RWPE2 (cell line): Measurements from ENCODE around the gene TTC1.
"Not testable (repeated sequence)": the region's sequence is repeated elsewhere in the genome, so short reads cannot be mapped to it uniquely, and the experiment has no call there.

Experiments used
- ATAC-seq: fragments of 200-7000 bp; cut with Tn5 transposase; 3 replicates; pipeline ENCODE4 v1.9.1; 2021; ENCODE audit warnings: low read depth
- DNase-seq: peaks from one replicate; pipeline ENCODE4 v3.0.0-alpha.2; 2020; ENCODE audit warnings: low spot score
- H3K27ac ChIP-seq: fragments of 450-650 bp; 2 replicates; pipeline ENCODE4 v1.5.1; 2017; ENCODE audit warnings: mild to moderate bottlenecking; ENCODE audit not compliant: poor library complexity, severe bottlenecking
- H3K27me3 ChIP-seq: fragments of 250-450 bp; sonication (Bioruptor Pico); 2 replicates; pipeline ENCODE4 v1.5.1; 2021; ENCODE audit warnings: mild to moderate bottlenecking, moderate library complexity; ENCODE audit not compliant: insufficient read depth, poor library complexity, severe bottlenecking
- H3K36me3 ChIP-seq: fragments of 250-450 bp; sonication (Bioruptor Pico); 2 replicates; pipeline ENCODE4 v1.5.1; 2020; ENCODE audit warnings: low read depth, mild to moderate bottlenecking, moderate library complexity
- H3K4me1 ChIP-seq: fragments of 250-450 bp; sonication (Bioruptor Pico); 2 replicates; pipeline ENCODE4 v1.5.1; 2021; ENCODE audit warnings: mild to moderate bottlenecking, moderate library complexity; ENCODE audit not compliant: insufficient read depth, poor library complexity, severe bottlenecking
- H3K4me3 ChIP-seq: fragments of 250-450 bp; sonication (Bioruptor Pico); 2 replicates; pipeline ENCODE4 v1.5.1; 2021; ENCODE audit warnings: mild to moderate bottlenecking, moderate library complexity; ENCODE audit not compliant: severe bottlenecking
- H3K9me3 ChIP-seq: fragments of 250-450 bp; sonication (Bioruptor Pico); 2 replicates; pipeline ENCODE4 v1.5.1; 2021; ENCODE audit warnings: mild to moderate bottlenecking, moderate library complexity; ENCODE audit not compliant: severe bottlenecking
- TF ChIP-seq, protein P1 (sequence below): fragments of 450-650 bp; IDR thresholded peaks from one replicate; pipeline ENCODE4 v1.5.1; 2017; ENCODE audit warnings: mild to moderate bottlenecking, moderate library complexity; ENCODE audit not compliant: poor library complexity, severe bottlenecking

The TTC1 gene

GRCh38 chr5:160064417-160064810, 55.5 kb downstream of the TTC1 start:
- TF ChIP-seq, protein P1, sequence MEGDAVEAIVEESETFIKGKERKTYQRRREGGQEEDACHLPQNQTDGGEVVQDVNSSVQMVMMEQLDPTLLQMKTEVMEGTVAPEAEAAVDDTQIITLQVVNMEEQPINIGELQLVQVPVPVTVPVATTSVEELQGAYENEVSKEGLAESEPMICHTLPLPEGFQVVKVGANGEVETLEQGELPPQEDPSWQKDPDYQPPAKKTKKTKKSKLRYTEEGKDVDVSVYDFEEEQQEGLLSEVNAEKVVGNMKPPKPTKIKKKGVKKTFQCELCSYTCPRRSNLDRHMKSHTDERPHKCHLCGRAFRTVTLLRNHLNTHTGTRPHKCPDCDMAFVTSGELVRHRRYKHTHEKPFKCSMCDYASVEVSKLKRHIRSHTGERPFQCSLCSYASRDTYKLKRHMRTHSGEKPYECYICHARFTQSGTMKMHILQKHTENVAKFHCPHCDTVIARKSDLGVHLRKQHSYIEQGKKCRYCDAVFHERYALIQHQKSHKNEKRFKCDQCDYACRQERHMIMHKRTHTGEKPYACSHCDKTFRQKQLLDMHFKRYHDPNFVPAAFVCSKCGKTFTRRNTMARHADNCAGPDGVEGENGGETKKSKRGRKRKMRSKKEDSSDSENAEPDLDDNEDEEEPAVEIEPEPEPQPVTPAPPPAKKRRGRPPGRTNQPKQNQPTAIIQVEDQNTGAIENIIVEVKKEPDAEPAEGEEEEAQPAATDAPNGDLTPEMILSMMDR = no peak
- peaks cover 16% of the 10 kb centered on the region for H3K4me1 ChIP-seq
- no peaks in the 10 kb centered on the region for H3K9me3 ChIP-seq
- no peaks in the 10 kb centered on the region for H3K27me3 ChIP-seq
- no peak overlapping the region for H3K4me3 ChIP-seq
- ATAC-seq (peak; percentile 9; the same call in 1 of the 3 replicates), DNase-seq (no peak)
- peak overlapping the region; percentile 45 for H3K27ac ChIP-seq
- H3K36me3 ChIP-seq = peaks cover 26% of the 10 kb centered on the region

DNA sequence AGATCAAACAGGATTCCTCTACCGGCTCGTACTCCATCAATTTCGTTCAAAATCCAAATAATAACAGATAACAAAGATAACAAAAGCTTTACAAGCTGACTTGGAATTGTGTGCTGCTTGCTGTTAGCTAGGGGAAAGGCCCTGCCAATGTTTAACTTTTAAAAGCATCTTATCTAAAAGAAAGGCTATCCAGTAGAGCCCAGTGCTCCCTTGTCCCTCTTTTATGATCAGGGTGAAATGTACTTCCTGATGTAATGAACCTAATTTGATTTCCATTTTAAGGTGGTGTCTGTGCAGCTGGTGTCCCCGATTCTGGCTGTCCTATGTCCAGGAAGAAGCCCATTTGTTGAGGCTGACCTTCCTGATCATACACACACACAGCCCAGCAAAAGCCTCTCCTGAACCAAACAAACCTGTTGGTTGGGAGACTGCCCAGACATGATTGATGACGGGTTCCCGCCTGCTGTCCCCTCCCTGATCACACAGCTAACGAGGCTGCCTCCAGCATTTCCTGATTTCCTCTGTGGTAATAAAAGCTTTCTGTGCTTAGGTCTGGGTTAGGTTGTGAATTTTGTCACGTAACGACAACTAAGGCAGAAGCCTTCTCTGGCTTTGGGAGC, 56.2 kb downstream of the TTC1 start:
- H3K36me3 ChIP-seq = peaks cover 19% of the 10 kb centered on the region
- no peak for DNase-seq
- peak overlapping the region; percentile 45 for H3K27ac ChIP-seq

DNA sequence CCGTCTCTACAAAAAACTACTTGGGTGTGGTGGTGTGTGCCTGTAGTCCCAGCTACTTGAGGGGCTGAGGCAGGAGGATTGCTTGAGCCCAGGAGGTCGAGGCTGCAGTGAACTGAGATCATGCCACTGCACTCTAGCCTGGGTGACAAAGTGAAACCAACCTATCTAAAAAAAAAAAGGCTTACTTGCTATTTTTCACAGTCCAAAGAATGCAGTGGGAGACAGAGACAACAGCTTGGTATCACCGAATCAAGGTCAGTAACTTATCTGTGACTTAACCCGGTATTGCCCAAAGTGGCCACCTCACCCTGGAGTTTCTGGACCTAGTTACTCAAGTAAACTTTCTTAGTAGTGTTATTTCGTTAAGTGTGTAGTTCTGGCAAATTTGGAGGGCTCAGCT, 60.2 kb downstream of the TTC1 start:
- not testable (repeated sequence) for H3K4me3 ChIP-seq, ATAC-seq, H3K9me3 ChIP-seq, H3K27me3 ChIP-seq, DNase-seq, H3K27ac ChIP-seq
- Histone ChIP-seq H3K4me1 (peaks cover 16% of the 10 kb centered on the region), H3K36me3 (peaks cover 16% of the 10 kb centered on the region)

More for the DNA sequence above, 56.2 kb downstream of the TTC1 start:
- ATAC-seq = peak; percentile 83
- TF ChIP-seq, protein P1 = no peak
- Histone ChIP-seq H3K4me3 (no peak overlapping the region), H3K4me1 (peaks cover 16% of the 10 kb centered on the region), H3K27me3 (no peaks in the 10 kb centered on the region), H3K9me3 (no peaks in the 10 kb centered on the region)

GRCh38 chr5:160071516-160071915, 62.6 kb downstream of the TTC1 start:
- Histone ChIP-seq H3K27ac (no peak overlapping the region), H3K36me3 (peaks cover 8% of the 10 kb centered on the region), H3K9me3 (no peaks in the 10 kb centered on the region), H3K4me1 (no peaks in the 10 kb centered on the region), H3K4me3 (no peak overlapping the region), H3K27me3 (no peaks in the 10 kb centered on the region)
- no peak for DNase-seq
- TF ChIP-seq, protein P1 = no peak
- ATAC-seq = no peak

DNA sequence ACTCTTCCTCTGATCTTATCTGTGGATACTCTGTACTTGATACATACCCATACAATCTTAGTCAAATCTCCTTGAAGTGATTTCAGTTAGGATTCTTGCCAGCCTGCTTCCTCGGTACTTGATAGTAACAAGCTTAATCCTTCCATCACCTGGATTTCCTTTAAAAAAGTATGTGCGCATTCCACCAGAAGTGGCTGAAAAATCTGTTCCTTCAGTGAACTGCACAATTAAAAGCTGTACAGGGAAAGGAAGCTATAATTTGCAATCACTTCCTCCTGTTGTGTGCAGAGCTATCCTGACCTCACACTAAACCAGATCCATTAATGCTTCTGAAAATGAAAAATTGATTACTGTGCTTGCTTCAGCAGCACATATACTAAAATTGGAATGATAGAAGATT, 63.0 kb downstream of the TTC1 start:
- TF ChIP-seq, protein P1 = no peak
- Histone ChIP-seq H3K9me3 (no peaks in the 10 kb centered on the region), H3K36me3 (peaks cover 12% of the 10 kb centered on the region), H3K27ac (no peak overlapping the region), H3K4me1 (no peaks in the 10 kb centered on the region), H3K27me3 (no peaks in the 10 kb centered on the region), H3K4me3 (no peak overlapping the region)
- no peak for ATAC-seq
- no peak for DNase-seq
